MM.1S (cell line): ENCODE measurements around the gene TP73.

Experiments
- DNase-seq: peaks from one replicate; pipeline ENCODE4 v3.0.0-alpha.2; 2015
- H2AFZ ChIP-seq: fragments of 300-600 bp; sonication (generic); 2 replicates; pipeline ENCODE4 v1.6.0; 2016; ENCODE audit warnings: antibody characterized with exemption, low read length
- H3F3A ChIP-seq: fragments of 300-600 bp; sonication (generic); 2 replicates; pipeline ENCODE4 v1.6.1; 2016; ENCODE audit warnings: mild to moderate bottlenecking, antibody characterized with exemption, low read length, moderate library complexity, mixed read lengths; ENCODE audit not compliant: insufficient read depth
- H3K27ac ChIP-seq: fragments of 300-600 bp; sonication (generic); 2 replicates; pipeline ENCODE4 v1.5.1; 2016; ENCODE audit warnings: mild to moderate bottlenecking, low read length
- H3K27me3 ChIP-seq: fragments of 300-600 bp; sonication (generic); replicated peaks from 2 replicates; pipeline ENCODE4 v1.6.0; 2016; ENCODE audit warnings: low read length; ENCODE audit not compliant: insufficient read depth
- H3K36me3 ChIP-seq: fragments of 300-600 bp; sonication (generic); replicated peaks from 2 replicates; pipeline ENCODE4 v1.6.1; 2016; ENCODE audit warnings: mild to moderate bottlenecking, low read length, mixed read lengths; ENCODE audit not compliant: insufficient read depth
- H3K4me1 ChIP-seq: fragments of 300-600 bp; sonication (generic); 2 replicates; pipeline ENCODE4 v1.6.1; 2016; ENCODE audit warnings: low read length, mixed read lengths
- H3K4me2 ChIP-seq: fragments of 300-600 bp; sonication (generic); 2 replicates; pipeline ENCODE4 v1.6.0; 2016; ENCODE audit warnings: low read depth, low read length
- H3K4me3 ChIP-seq: fragments of 300-600 bp; sonication (generic); 2 replicates; pipeline ENCODE4 v1.5.1; 2016; ENCODE audit warnings: low read length, mixed read lengths
- H3K79me2 ChIP-seq: fragments of 300-600 bp; sonication (generic); 2 replicates; pipeline ENCODE4 v1.6.1; 2016; ENCODE audit warnings: mixed run types, low read length, mixed read lengths
- H3K9ac ChIP-seq: fragments of 300-600 bp; sonication (generic); 2 replicates; pipeline ENCODE4 v1.6.1; 2016; ENCODE audit warnings: low read length, mixed read lengths
- H3K9me2 ChIP-seq: fragments of 300-600 bp; sonication (generic); replicated peaks from 2 replicates; pipeline ENCODE4 v1.6.1; 2016; ENCODE audit warnings: mild to moderate bottlenecking, low read length, mixed read lengths; ENCODE audit not compliant: insufficient read depth
- H3K9me3 ChIP-seq: fragments of 300-600 bp; sonication (generic); replicated peaks from 2 replicates; pipeline ENCODE4 v1.6.1; 2016; ENCODE audit warnings: mild to moderate bottlenecking, low read length, mixed read lengths; ENCODE audit not compliant: insufficient read depth
- H4K20me1 ChIP-seq: fragments of 300-600 bp; sonication (generic); 2 replicates; pipeline ENCODE4 v1.6.1; 2016; ENCODE audit warnings: mild to moderate bottlenecking, low read length, moderate library complexity, mixed read lengths; ENCODE audit not compliant: insufficient read depth
- CTCF ChIP-seq: fragments of 300-600 bp; sonication (generic); IDR thresholded peaks from 2 replicates; pipeline ENCODE4 v1.5.1; 2016; ENCODE audit warnings: antibody characterized with exemption, low read length, mixed read lengths
- EZH2 ChIP-seq: fragments of 300-600 bp; sonication (generic); optimal IDR thresholded peaks from 2 replicates; pipeline ENCODE3; 2017; ENCODE audit warnings: low read depth, mild to moderate bottlenecking, antibody characterized with exemption, low read length, mixed read lengths
- EZH2phosphoT487 ChIP-seq: fragments of 300-600 bp; sonication (generic); IDR thresholded peaks from 2 replicates; pipeline ENCODE4 v1.6.1; 2018; ENCODE audit warnings: antibody characterized with exemption, low read length

TP73 gene

GRCh38 chr1:3779912-3780416 is 127.6 kb downstream of the TP73 start:
- H3K4me3 ChIP-seq: no peak overlapping the region
- peaks cover 13% of the 10 kb centered on the region for H3K4me1 ChIP-seq
- no peaks in the 10 kb centered on the region for H4K20me1 ChIP-seq
- no peak overlapping the region for H3K27ac ChIP-seq
- no peaks in the 10 kb centered on the region for H3K79me2 ChIP-seq
- no peak overlapping the region for H3K9ac ChIP-seq
- H3K4me2 ChIP-seq: no peak overlapping the region
- no peaks in the 10 kb centered on the region for H3K9me2 ChIP-seq
- H3F3A ChIP-seq: no peaks in the 10 kb centered on the region
- no peaks in the 10 kb centered on the region for H3K9me3 ChIP-seq
- no peak overlapping the region for H2AFZ ChIP-seq
- TF ChIP-seq EZH2: no peak
- no peak for TF ChIP-seq CTCF
- TF ChIP-seq EZH2phosphoT487: no peak
- no peak for DNase-seq
- 0 out of 2 replicates have a peak, but pooled peaks cover 6% of the 10 kb centered on the region for H3K36me3 ChIP-seq
- no peaks in the 10 kb centered on the region for H3K27me3 ChIP-seq

GRCh38 chr1:3780901-3781300 is 128.6 kb downstream of the TP73 start:
- no peak overlapping the region for H3K9ac ChIP-seq
- H3K27ac ChIP-seq: no peak overlapping the region
- no peaks in the 10 kb centered on the region for H3K9me3 ChIP-seq
- 0 out of 2 replicates have a peak, but pooled peaks cover 6% of the 10 kb centered on the region for H3K36me3 ChIP-seq
- H3K4me1 ChIP-seq: peaks cover 4% of the 10 kb centered on the region; the same call in 1 of the 2 replicates
- no peaks in the 10 kb centered on the region for H3K79me2 ChIP-seq
- no peak for DNase-seq
- no peak overlapping the region for H3K4me3 ChIP-seq
- no peak overlapping the region for H3K4me2 ChIP-seq
- no peaks in the 10 kb centered on the region for H3K9me2 ChIP-seq
- H4K20me1 ChIP-seq: no peaks in the 10 kb centered on the region
- TF ChIP-seq EZH2phosphoT487 (no peak), CTCF (no peak), EZH2 (no peak)
- no peak overlapping the region for H2AFZ ChIP-seq
- no peaks in the 10 kb centered on the region for H3F3A ChIP-seq
- H3K27me3 ChIP-seq: no peaks in the 10 kb centered on the region

DNA sequence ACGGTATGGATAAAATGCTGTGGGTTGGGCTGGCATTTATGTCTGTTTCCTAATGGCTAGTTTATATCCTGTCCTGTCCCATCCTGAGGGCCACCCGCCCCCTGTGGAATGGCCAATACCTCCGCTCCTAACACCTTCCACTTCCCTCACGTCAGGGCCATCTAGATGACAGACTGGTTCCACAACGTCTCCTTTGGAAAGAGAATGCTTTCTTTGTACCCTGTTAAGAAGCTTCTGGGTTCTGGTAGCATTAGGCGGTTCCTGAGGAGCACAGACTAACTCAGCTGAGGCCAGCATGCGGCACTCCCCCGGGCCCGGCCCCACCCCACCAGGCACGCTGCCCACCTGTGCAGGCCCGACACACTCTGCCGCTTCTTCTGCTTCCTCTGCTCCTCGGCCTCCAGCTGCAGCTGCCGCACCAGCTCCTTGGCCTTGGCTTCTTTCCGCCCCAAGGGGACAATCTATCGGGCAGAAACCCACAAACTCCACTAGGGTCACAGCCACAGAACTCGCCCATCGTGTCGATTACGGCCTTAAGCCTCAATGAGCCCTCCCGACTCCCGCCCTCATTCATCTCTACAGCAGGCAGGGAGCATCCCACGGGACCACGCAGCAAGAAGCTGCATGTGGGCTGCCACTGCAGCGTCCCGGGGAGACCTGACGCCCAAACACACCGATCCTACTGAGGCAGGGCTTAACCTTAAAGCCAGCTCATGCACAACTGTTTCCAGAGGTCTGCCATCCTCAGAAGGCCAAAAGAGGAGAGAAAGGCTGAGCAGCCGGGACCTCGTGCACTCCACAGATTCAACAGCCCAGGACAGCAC is 131.5 kb downstream of the TP73 start:
- Histone ChIP-seq H2AFZ (no peak overlapping the region), H3K27ac (no peak overlapping the region), H3K9me3 (no peaks in the 10 kb centered on the region), H3K79me2 (peaks cover 15% of the 10 kb centered on the region), H3K9me2 (no peaks in the 10 kb centered on the region), H3K4me2 (no peak overlapping the region), H3K9ac (no peak overlapping the region), H3K4me1 (no peaks in the 10 kb centered on the region), H3K27me3 (no peaks in the 10 kb centered on the region), H4K20me1 (no peaks in the 10 kb centered on the region), H3K4me3 (no peak overlapping the region), H3K36me3 (0 out of 2 replicates have a peak, but pooled peaks cover 11% of the 10 kb centered on the region), H3F3A (no peaks in the 10 kb centered on the region)
- DNase-seq: no peak
- TF ChIP-seq EZH2: no peak
- TF ChIP-seq CTCF: no peak
- TF ChIP-seq EZH2phosphoT487: no peak
